ENCODE results near the gene FOXO1.

GRCh38 chr13:40539576-40540327, 126.7 kb downstream of the FOXO1 start:
- TF ChIP-seq CTCF (IDR thresholded peaks at IDR 0.05) = no peak
- no peak for TF ChIP-seq POLR2A (IDR thresholded peaks at IDR 0.05)
